Type B pancreatic cell (in vitro differentiated cells): Measurements from ENCODE around the gene TFF3. TPM values are rescaled to one million over a fixed set of nuclear protein-coding genes. Genes with fewer than 3 reads are reported as not detected.
A peak's percentile ranks its signal among the peaks of the same experiment; 100 is the strongest.

ENCODE experiments used
- DNase-seq: peaks from one replicate; pipeline ENCODE4 v3.0.0; 2021; ENCODE audit warnings: mixed read lengths; ENCODE audit not compliant: unreplicated experiment; ENCODE audit errors: extremely low spot score
- H3K27ac Mint-ChIP-seq: 2 replicates; pipeline ENCODE4 v1.8.0; 2021; ENCODE audit warnings: mild to moderate bottlenecking, mixed read lengths
- H3K27me3 Mint-ChIP-seq: 2 replicates; pipeline ENCODE4 v1.8.0; 2021; ENCODE audit warnings: mixed read lengths
- H3K36me3 Mint-ChIP-seq: 2 replicates; pipeline ENCODE4 v1.8.0; 2021; ENCODE audit warnings: mixed read lengths
- H3K4me1 Mint-ChIP-seq: one replicate; pipeline ENCODE4 v1.8.0; 2021; ENCODE audit warnings: mixed read lengths; ENCODE audit not compliant: unreplicated experiment
- H3K4me3 Mint-ChIP-seq: 2 replicates; pipeline ENCODE4 v1.8.0; 2021; ENCODE audit warnings: mild to moderate bottlenecking, mixed read lengths
- H3K9me3 Mint-ChIP-seq: 2 replicates; pipeline ENCODE4 v1.8.0; 2021; ENCODE audit warnings: mixed read lengths
- total RNA-seq: library from RNA; stranded (reverse); gene quantifications from 2 replicates; pipeline ENCODE4 v1.2.1, GENCODE V29; 2021; ENCODE audit warnings: low replicate concordance
- TF ChIP-seq, protein P1 (sequence below): fragments of 200-600 bp; sonication (generic); conservative IDR thresholded peaks from 2 replicates; pipeline ENCODE4 v1.5.0; 2021; ENCODE audit warnings: antibody characterized with exemption, mild to moderate bottlenecking

The TFF3 gene
- total RNA-seq, 1 donor from 2014 or later, result 31.5 TPM

DNA sequence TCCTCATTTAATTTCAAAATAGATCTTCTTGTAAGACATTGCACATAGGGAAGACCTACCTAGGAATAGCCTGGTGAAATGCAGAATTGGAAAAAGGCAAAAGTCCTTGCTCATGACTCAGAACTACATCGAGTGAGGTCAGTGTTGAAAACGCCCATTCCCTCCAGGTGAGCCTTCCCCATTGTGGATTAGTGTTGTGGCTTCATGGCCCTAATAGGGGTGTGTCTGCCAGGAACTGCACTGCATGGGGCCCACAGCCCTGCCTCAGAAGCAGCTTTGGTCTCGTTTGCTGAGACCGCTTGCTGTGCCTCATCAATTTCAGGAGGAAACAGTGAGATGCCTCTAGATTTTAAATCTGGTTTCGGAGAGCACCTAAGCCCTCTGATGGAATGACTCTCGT lies 17.0 kb downstream of the TFF3 start:
- no peak overlapping the region for H3K4me3 Mint-ChIP-seq
- H3K27ac Mint-ChIP-seq, result no peak overlapping the region
- no peak for DNase-seq
- peaks cover 11% of the 10 kb centered on the region for H3K36me3 Mint-ChIP-seq
- peaks cover 4% of the 10 kb centered on the region for H3K27me3 Mint-ChIP-seq
- H3K4me1 Mint-ChIP-seq, result peaks cover 6% of the 10 kb centered on the region
- no peaks in the 10 kb centered on the region for H3K9me3 Mint-ChIP-seq
- TF ChIP-seq, protein P1, sequence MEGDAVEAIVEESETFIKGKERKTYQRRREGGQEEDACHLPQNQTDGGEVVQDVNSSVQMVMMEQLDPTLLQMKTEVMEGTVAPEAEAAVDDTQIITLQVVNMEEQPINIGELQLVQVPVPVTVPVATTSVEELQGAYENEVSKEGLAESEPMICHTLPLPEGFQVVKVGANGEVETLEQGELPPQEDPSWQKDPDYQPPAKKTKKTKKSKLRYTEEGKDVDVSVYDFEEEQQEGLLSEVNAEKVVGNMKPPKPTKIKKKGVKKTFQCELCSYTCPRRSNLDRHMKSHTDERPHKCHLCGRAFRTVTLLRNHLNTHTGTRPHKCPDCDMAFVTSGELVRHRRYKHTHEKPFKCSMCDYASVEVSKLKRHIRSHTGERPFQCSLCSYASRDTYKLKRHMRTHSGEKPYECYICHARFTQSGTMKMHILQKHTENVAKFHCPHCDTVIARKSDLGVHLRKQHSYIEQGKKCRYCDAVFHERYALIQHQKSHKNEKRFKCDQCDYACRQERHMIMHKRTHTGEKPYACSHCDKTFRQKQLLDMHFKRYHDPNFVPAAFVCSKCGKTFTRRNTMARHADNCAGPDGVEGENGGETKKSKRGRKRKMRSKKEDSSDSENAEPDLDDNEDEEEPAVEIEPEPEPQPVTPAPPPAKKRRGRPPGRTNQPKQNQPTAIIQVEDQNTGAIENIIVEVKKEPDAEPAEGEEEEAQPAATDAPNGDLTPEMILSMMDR, result no peak

DNA sequence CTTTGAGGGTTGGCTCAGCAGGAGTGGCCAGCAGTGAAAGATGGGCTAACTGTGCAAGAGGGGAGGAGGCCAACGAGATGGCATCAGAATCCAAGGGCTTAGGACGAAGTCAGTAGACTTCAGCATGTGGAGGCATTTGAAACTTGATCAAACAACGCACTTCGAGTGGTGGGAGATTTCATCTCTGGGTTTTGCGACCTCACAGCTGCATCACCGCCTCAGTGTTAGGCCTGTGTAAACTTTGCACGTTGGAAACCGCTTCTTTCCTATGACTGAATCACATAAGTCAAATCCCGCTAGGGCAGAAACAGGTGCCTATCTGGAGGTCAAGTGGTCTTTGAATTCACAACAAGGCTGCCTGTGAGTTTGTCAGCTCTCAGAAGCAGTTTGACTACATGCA lies 17.8 kb downstream of the TFF3 start:
- peaks cover 6% of the 10 kb centered on the region for H3K4me1 Mint-ChIP-seq
- no peaks in the 10 kb centered on the region for H3K9me3 Mint-ChIP-seq
- H3K4me3 Mint-ChIP-seq, result no peak overlapping the region
- H3K36me3 Mint-ChIP-seq, result peaks cover 11% of the 10 kb centered on the region
- TF ChIP-seq, protein P1, result no peak
- DNase-seq, result no peak
- peaks cover 4% of the 10 kb centered on the region for H3K27me3 Mint-ChIP-seq
- H3K27ac Mint-ChIP-seq, result no peak overlapping the region

DNA sequence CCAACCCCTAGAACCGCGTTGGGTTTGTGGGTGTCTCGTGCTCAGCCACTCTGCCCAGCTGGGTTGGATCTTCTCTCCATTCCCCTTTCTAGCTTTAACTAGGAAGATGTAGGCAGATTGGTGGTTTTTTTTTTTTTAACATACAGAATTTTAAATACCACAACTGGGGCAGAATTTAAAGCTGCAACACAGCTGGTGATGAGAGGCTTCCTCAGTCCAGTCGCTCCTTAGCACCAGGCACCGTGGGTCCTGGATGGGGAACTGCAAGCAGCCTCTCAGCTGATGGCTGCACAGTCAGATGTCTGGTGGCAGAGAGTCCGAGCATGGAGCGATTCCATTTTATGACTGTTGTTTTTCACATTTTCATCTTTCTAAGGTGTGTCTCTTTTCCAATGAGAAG lies 18.7 kb downstream of the TFF3 start:
- H3K4me1 Mint-ChIP-seq, result peaks cover 6% of the 10 kb centered on the region
- peaks cover 4% of the 10 kb centered on the region for H3K27me3 Mint-ChIP-seq
- no peak overlapping the region for H3K4me3 Mint-ChIP-seq
- DNase-seq, result no peak
- peaks cover 11% of the 10 kb centered on the region for H3K36me3 Mint-ChIP-seq
- TF ChIP-seq, protein P1, result no peak
- no peak overlapping the region for H3K27ac Mint-ChIP-seq
- no peaks in the 10 kb centered on the region for H3K9me3 Mint-ChIP-seq

DNA sequence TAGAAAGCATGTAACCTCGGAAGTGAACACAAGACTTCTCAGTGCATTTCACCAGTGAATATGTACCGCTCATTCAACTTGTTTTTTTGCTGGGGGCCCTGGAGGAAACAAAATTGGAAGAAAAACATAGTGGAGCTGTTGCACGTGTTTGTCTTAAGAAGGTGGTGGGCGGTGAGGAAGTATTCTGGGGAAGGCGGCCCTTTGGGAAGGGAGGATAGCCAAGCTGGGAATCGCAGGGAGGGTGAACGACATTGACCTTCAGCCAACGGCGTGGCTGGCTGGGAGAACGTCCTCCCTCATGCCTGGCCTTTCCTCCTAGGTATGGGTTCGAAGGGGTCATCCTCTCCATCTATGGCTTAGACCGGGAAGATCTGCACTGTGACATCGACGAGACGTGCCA lies 19.4 kb downstream of the TFF3 start:
- Mint-ChIP-seq H3K36me3 (peaks cover 11% of the 10 kb centered on the region), H3K27ac (no peak overlapping the region), H3K4me3 (no peak overlapping the region), H3K27me3 (peaks cover 4% of the 10 kb centered on the region), H3K9me3 (no peaks in the 10 kb centered on the region), H3K4me1 (peaks cover 6% of the 10 kb centered on the region)
- no peak for DNase-seq
- TF ChIP-seq, protein P1, result no peak

DNA sequence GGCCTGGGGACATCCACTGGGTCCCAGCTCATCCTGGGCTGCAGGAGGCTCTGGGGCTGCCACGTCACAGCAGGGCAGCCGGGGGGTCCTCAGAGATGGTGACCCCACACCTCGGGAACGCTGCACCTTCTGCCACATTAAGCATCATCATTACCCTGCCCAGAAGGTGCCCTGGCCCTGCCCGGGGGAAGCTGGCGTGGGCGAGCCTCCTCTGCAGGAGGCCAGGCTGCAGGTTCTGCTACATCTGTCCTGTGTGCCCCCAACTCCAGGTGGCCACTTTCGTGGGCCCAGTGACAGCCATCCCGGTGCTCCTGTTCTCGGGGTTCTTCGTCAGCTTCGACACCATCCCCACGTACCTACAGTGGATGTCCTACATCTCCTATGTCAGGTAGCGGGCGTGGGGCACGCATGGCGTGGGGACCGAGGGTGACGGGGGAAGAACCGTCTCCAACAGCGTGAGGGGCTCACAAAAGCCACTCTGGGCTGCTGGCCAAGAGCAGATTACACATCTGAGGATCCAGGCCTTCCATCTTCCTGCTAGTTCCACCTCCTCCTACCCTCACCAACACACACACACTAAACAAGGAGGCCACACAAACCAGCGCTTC lies 20.8 kb downstream of the TFF3 start:
- H3K36me3 Mint-ChIP-seq, result peaks cover 11% of the 10 kb centered on the region
- TF ChIP-seq, protein P1, result no peak
- no peak for DNase-seq

More for the DNA sequence above, 20.8 kb downstream of the TFF3 start:
- Mint-ChIP-seq H3K27ac (peak overlapping the region; percentile 50), H3K4me1 (peaks cover 6% of the 10 kb centered on the region), H3K27me3 (peaks cover 4% of the 10 kb centered on the region), H3K9me3 (no peaks in the 10 kb centered on the region), H3K4me3 (no peak overlapping the region)
